Uterus (tissue), 2 donors: ENCODE data around the gene ADH5.

Source experiments
- POLR2A ChIP-seq, 2 donors: fragments of 450-650 bp; IDR thresholded peaks; one replicate each; pipeline ENCODE4 v1.6.1; 2016; ENCODE audit warnings: antibody characterized with exemption in 2 of 2, mild to moderate bottlenecking in 1 of 2, moderate library complexity in 1 of 2
- TF ChIP-seq, protein P1 (sequence below), 4 experiments: fragments of 200-600 bp in 2 of 4; fragments of 450-650 bp in 2 of 4; sonication (generic) in 2 of 4; IDR thresholded peaks; one replicate each; pipeline ENCODE4 v1.5.1; 2016 to 2019; ENCODE audit warnings: antibody characterized with exemption in 4 of 4, mild to moderate bottlenecking in 2 of 4, moderate library complexity in 1 of 4

- TF ChIP-seq, protein P1, sequence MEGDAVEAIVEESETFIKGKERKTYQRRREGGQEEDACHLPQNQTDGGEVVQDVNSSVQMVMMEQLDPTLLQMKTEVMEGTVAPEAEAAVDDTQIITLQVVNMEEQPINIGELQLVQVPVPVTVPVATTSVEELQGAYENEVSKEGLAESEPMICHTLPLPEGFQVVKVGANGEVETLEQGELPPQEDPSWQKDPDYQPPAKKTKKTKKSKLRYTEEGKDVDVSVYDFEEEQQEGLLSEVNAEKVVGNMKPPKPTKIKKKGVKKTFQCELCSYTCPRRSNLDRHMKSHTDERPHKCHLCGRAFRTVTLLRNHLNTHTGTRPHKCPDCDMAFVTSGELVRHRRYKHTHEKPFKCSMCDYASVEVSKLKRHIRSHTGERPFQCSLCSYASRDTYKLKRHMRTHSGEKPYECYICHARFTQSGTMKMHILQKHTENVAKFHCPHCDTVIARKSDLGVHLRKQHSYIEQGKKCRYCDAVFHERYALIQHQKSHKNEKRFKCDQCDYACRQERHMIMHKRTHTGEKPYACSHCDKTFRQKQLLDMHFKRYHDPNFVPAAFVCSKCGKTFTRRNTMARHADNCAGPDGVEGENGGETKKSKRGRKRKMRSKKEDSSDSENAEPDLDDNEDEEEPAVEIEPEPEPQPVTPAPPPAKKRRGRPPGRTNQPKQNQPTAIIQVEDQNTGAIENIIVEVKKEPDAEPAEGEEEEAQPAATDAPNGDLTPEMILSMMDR (IDR thresholded peaks at IDR 0.05): peak in 2 of 4 experiments; percentile 38 to 53
- TF ChIP-seq POLR2A (IDR thresholded peaks at IDR 0.05): no peak
These were observed 29.5 kb upstream of the ADH5 start for GRCh38 chr4:99117876-99118693.
